Erythroblast (primary cell): Measurements from ENCODE around the gene CPT1A.

Experiments used
- GATA1 ChIP-seq: IDR thresholded peaks from 2 replicates; pipeline ENCODE4 v1.6.1; 2011; ENCODE audit warnings: low read depth, mild to moderate bottlenecking, control low read depth, low read length, moderate library complexity
- POLR2A ChIP-seq: IDR thresholded peaks from 2 replicates; pipeline ENCODE4 v1.6.1; 2011; ENCODE audit warnings: mild to moderate bottlenecking, low read length

DNA sequence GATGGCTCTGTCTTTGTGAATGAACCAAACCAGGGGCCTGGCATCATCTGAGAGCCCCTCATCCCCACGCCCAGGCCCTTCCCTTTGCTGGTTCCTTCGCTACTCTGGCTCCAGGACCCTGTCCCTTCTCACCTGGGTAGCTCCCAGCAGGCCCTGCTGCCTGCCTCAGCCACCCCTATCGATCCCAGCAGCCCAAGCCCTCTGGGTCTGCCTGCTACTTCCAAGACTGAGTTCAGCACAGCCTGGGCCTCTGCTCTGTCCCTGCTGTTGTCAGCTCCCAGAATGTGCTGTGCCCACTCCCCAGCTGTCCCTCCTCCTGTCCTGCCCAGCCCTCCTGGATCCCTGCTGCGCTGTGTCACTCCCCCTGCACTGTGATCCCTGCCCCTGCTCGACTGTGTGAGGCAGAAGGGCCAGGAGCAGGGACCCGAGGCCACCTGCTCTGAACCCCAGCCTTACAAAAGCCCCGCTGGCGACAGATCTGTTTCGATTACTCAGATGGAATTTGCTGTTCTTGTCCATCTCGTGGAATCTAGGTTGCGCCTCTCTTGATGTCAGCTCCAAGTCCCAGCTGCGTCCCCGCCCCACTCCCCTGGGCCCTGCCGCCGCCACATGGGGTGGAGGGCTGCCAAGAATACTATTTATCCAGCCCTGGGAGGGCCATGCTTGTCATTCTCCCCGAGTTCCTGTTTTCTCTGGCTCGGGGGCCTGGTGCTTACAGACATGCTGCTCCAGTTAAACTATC lies 48.9 kb upstream of the CPT1A start:
- TF ChIP-seq POLR2A (no peak), GATA1 (no peak)
